K562 (cell line): ENCODE measurements around the gene USF2. TPM values are rescaled to one million over a fixed set of nuclear protein-coding genes. Genes with fewer than 3 reads are reported as not detected.

Experiments used
- C11orf30 ChIP-seq: fragments of 450-650 bp; IDR thresholded peaks from 2 replicates; pipeline ENCODE4 v1.6.1; 2016; ENCODE audit warnings: low read depth, mild to moderate bottlenecking
- CAMTA2 ChIP-seq: fragments of 250-450 bp; sonication (Bioruptor Pico); conservative IDR thresholded peaks from 2 replicates; pipeline ENCODE4 v1.5.1; 2022
- EP300 ChIP-seq: IDR thresholded peaks from 2 replicates; pipeline ENCODE4 v1.6.1; 2012; ENCODE audit warnings: low read length, improper control_type of control experiment
- HNRNPK ChIP-seq: fragments of 200-400 bp; formaldehyde crosslinking; IDR thresholded peaks from one replicate; pipeline ENCODE4 v1.6.1; 2018; ENCODE audit warnings: mild to moderate bottlenecking, low read depth, low read length; ENCODE audit not compliant: poor library complexity, severe bottlenecking
- HOXB6 ChIP-seq: fragments of 250-450 bp; sonication (Bioruptor Pico); IDR thresholded peaks from 2 replicates; pipeline ENCODE4 v1.5.1; 2022; ENCODE audit warnings: mild to moderate bottlenecking, borderline replicate concordance
- KDM1A ChIP-seq, 2 experiments: fragments of 450-650 bp; IDR thresholded peaks; 2 replicates each; pipeline ENCODE4 v1.6.1; 2016; ENCODE audit warnings: mild to moderate bottlenecking in 2 of 2
- KLF6 ChIP-seq: fragments of 250-450 bp; sonication (Bioruptor Pico); IDR thresholded peaks from 2 replicates; pipeline ENCODE4 v1.4.0; 2020; ENCODE audit warnings: mild to moderate bottlenecking, moderate library complexity, borderline replicate concordance
- NCOA1 ChIP-seq: fragments of 450-650 bp; IDR thresholded peaks from 2 replicates; pipeline ENCODE4 v1.6.1; 2016; ENCODE audit warnings: low read depth
- TEAD4 ChIP-seq, 2 experiments: sonication (generic) in 1 of 2; formaldehyde crosslinking in 1 of 2; IDR thresholded peaks; 2 replicates each; pipeline versions ENCODE4 v1.6.1 to v1.8.0; 2012 to 2022; ENCODE audit warnings: borderline replicate concordance in 1 of 2, inconsistent platforms in 1 of 2, low read length in 1 of 2, mild to moderate bottlenecking in 1 of 2, missing genetic modification reagents in 1 of 2
- ZNF140 ChIP-seq: fragments of 250-450 bp; sonication (Bioruptor Pico); IDR thresholded peaks from 2 replicates; pipeline ENCODE4 v1.8.0; 2021; ENCODE audit warnings: moderate library complexity, mild to moderate bottlenecking, inconsistent platforms
- polyA plus RNA-seq, 8 experiments: library from polyadenylated mRNA; depleted of rRNA in 4 of 8; stranded (reverse) in 5 of 8; unstranded in 3 of 8; fragments of >200 nt; fragmentation: Nextera tagmentation in 2 of 8; fragmentation: Illumina TruSeq in 1 of 8; extraction: Ambion mirVana in 2 of 8; extraction: Trizol in 1 of 8; gene quantifications; 2 replicates each; pipeline versions ENCODE4 v1.2.1 to v1.2.3, GENCODE V29; 2011 to 2014; ENCODE audit warnings: inconsistent platforms in 1 of 8, missing spikeins in 1 of 8
- total RNA-seq, 7 experiments: library from RNA; depleted of rRNA in 6 of 7; stranded (reverse); fragments of >200 nt in 6 of 7; fragmentation: Illumina TruSeq in 2 of 7; extraction: Trizol in 2 of 7; gene quantifications; 2 replicates each; pipeline versions ENCODE4 v1.2.1 to v1.2.3, GENCODE V29; 2011 to 2021; ENCODE audit warnings: low replicate concordance in 1 of 7
- TF ChIP-seq, protein P1 (sequence below), 2 experiments: fragments of 450-650 bp; formaldehyde crosslinking in 1 of 2; IDR thresholded peaks; 2 replicates each; pipeline versions ENCODE4 v1.4.0 to v1.6.1; 2014 to 2020; ENCODE audit warnings: mild to moderate bottlenecking in 2 of 2, borderline replicate concordance in 1 of 2, low read depth in 1 of 2
- TF ChIP-seq, protein P2 (sequence below): fragments of 250-450 bp; sonication (Bioruptor Pico); IDR thresholded peaks from 2 replicates; pipeline ENCODE4 v1.4.0; 2020
- TF ChIP-seq, protein P3 (sequence below): fragments of 450-650 bp; IDR thresholded peaks from 2 replicates; pipeline ENCODE4 v1.6.1; 2014; ENCODE audit warnings: low read depth, mild to moderate bottlenecking, moderate library complexity, borderline replicate concordance
- TF ChIP-seq, protein P4 (sequence below): fragments of 200-800 bp; sonication (Bioruptor generic); IDR thresholded peaks from 2 replicates; pipeline ENCODE4 v1.6.1; 2017; ENCODE audit warnings: missing genetic modification characterization, missing compliant biosample characterization

USF2 gene
- total and polyA plus RNA-seq, 9 of the 15 experiments (the other 6 are each of a cell fraction or from before 2014, with no cell fraction given) = 0.27 to 93.7 (median 58.4) TPM

DNA sequence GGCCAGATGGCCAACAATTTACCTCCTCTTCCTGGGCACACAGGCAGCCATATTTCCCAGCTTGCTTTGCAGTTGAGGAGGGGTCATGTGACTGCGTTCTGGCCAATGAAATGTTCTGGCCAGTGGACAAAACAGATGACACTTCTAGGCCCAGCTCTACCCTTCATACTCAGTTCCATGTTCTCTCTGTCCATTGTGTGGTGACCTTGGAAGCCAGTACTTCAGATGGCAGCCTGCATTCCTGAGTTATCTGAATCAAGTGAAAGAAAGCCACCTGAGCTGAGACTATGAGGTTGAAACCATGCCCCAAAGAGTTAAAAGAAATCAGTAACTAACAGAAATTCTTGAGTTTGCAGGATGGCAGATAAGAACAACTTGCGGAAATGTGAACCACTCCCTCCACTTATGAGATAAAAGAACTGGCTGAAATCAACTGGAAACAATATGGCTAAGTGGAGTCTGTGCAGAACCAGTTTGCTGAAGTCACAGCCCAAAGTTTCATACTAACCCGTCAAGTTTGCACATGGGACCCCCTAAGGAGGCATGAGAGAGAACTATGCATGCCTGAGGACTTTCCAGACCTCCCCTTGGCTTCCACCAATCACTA is 48.3 kb upstream of the USF2 start (continued):
- TF ChIP-seq, protein P1, sequence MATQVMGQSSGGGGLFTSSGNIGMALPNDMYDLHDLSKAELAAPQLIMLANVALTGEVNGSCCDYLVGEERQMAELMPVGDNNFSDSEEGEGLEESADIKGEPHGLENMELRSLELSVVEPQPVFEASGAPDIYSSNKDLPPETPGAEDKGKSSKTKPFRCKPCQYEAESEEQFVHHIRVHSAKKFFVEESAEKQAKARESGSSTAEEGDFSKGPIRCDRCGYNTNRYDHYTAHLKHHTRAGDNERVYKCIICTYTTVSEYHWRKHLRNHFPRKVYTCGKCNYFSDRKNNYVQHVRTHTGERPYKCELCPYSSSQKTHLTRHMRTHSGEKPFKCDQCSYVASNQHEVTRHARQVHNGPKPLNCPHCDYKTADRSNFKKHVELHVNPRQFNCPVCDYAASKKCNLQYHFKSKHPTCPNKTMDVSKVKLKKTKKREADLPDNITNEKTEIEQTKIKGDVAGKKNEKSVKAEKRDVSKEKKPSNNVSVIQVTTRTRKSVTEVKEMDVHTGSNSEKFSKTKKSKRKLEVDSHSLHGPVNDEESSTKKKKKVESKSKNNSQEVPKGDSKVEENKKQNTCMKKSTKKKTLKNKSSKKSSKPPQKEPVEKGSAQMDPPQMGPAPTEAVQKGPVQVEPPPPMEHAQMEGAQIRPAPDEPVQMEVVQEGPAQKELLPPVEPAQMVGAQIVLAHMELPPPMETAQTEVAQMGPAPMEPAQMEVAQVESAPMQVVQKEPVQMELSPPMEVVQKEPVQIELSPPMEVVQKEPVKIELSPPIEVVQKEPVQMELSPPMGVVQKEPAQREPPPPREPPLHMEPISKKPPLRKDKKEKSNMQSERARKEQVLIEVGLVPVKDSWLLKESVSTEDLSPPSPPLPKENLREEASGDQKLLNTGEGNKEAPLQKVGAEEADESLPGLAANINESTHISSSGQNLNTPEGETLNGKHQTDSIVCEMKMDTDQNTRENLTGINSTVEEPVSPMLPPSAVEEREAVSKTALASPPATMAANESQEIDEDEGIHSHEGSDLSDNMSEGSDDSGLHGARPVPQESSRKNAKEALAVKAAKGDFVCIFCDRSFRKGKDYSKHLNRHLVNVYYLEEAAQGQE (IDR thresholded peaks at IDR 0.05; ENCODE audit: borderline replicate concordance) = peak; percentile 49
- TF ChIP-seq, protein P1 (CRISPR knock-in tag; IDR thresholded peaks at IDR 0.05; ENCODE audit: low read depth) = no peak
- TF ChIP-seq ZNF140 (CRISPR knock-in tag) (no peak), CAMTA2 (no peak), KDM1A (IDR thresholded peaks at IDR 0.05) (peak; percentile 97 to 98), NCOA1 (peak; percentile 85; the same call in 1 of the 2 replicates), C11orf30 (no peak), EP300 (peak; percentile 97), TEAD4 (IDR thresholded peaks at IDR 0.05; ENCODE audit: low read length) (peak; percentile 98), TEAD4 (CRISPR knock-in tag; IDR thresholded peaks at IDR 0.05; ENCODE audit: borderline replicate concordance) (no peak), HOXB6 (CRISPR knock-in tag) (no peak), KLF6 (CRISPR knock-in tag) (peak; percentile 51; the same call in 1 of the 2 replicates), HNRNPK (no peak)
- TF ChIP-seq, protein P2, sequence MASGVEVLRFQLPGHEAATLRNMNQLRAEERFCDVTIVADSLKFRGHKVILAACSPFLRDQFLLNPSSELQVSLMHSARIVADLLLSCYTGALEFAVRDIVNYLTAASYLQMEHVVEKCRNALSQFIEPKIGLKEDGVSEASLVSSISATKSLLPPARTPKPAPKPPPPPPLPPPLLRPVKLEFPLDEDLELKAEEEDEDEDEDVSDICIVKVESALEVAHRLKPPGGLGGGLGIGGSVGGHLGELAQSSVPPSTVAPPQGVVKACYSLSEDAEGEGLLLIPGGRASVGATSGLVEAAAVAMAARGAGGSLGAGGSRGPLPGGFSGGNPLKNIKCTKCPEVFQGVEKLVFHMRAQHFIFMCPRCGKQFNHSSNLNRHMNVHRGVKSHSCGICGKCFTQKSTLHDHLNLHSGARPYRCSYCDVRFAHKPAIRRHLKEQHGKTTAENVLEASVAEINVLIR = peak; percentile 16; the same call in 1 of the 2 replicates
- TF ChIP-seq, protein P3, sequence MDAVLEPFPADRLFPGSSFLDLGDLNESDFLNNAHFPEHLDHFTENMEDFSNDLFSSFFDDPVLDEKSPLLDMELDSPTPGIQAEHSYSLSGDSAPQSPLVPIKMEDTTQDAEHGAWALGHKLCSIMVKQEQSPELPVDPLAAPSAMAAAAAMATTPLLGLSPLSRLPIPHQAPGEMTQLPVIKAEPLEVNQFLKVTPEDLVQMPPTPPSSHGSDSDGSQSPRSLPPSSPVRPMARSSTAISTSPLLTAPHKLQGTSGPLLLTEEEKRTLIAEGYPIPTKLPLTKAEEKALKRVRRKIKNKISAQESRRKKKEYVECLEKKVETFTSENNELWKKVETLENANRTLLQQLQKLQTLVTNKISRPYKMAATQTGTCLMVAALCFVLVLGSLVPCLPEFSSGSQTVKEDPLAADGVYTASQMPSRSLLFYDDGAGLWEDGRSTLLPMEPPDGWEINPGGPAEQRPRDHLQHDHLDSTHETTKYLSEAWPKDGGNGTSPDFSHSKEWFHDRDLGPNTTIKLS = peak; percentile 53; the same call in 1 of the 2 replicates
- TF ChIP-seq, protein P4, sequence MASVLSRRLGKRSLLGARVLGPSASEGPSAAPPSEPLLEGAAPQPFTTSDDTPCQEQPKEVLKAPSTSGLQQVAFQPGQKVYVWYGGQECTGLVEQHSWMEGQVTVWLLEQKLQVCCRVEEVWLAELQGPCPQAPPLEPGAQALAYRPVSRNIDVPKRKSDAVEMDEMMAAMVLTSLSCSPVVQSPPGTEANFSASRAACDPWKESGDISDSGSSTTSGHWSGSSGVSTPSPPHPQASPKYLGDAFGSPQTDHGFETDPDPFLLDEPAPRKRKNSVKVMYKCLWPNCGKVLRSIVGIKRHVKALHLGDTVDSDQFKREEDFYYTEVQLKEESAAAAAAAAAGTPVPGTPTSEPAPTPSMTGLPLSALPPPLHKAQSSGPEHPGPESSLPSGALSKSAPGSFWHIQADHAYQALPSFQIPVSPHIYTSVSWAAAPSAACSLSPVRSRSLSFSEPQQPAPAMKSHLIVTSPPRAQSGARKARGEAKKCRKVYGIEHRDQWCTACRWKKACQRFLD (CRISPR knock-in tag) = peak; percentile 87
